Breast epithelium (tissue), 3 donors: Measurements from ENCODE around the gene C11orf54.

Experiments
- POLR2A ChIP-seq: fragments of 450-650 bp; IDR thresholded peaks from one replicate; pipeline ENCODE4 v1.6.1; 2016; ENCODE audit warnings: antibody characterized with exemption, mild to moderate bottlenecking, moderate library complexity
- POLR2AphosphoS5 ChIP-seq, 3 donors: sonication (generic); formaldehyde crosslinking; IDR thresholded peaks; one replicate each; pipeline ENCODE4 v1.6.1; 2017; ENCODE audit warnings: antibody characterized with exemption in 3 of 3
- TF ChIP-seq, protein P1 (sequence below), 3 donors: fragments of 450-650 bp; IDR thresholded peaks; one replicate each; pipeline ENCODE4 v1.5.1; 2016 to 2017; ENCODE audit warnings: antibody characterized with exemption in 3 of 3, mild to moderate bottlenecking in 3 of 3, moderate library complexity in 3 of 3

DNA sequence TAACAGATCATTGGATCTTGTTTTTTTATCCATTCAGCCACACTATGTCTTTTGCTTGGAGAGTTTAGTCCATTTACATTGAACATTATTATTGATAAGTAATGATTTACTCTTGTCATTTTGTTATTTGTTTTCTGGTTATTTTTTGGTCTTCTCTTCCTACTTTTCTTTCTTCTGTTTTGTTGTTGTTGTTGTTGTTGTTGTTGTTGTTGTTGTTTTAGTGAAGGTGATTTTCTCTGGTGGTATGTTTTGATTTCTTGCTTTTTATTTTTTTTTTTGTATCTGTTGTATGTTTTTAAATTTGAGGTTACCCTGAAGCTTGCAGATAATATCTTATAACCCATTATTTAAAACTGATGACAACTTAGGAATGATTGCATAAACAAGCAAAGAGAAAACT, 28.8 kb upstream of the C11orf54 start:
- TF ChIP-seq, protein P1, sequence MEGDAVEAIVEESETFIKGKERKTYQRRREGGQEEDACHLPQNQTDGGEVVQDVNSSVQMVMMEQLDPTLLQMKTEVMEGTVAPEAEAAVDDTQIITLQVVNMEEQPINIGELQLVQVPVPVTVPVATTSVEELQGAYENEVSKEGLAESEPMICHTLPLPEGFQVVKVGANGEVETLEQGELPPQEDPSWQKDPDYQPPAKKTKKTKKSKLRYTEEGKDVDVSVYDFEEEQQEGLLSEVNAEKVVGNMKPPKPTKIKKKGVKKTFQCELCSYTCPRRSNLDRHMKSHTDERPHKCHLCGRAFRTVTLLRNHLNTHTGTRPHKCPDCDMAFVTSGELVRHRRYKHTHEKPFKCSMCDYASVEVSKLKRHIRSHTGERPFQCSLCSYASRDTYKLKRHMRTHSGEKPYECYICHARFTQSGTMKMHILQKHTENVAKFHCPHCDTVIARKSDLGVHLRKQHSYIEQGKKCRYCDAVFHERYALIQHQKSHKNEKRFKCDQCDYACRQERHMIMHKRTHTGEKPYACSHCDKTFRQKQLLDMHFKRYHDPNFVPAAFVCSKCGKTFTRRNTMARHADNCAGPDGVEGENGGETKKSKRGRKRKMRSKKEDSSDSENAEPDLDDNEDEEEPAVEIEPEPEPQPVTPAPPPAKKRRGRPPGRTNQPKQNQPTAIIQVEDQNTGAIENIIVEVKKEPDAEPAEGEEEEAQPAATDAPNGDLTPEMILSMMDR (IDR thresholded peaks at IDR 0.05) = no peak
- TF ChIP-seq POLR2A (no peak), POLR2AphosphoS5 (IDR thresholded peaks at IDR 0.05) (no peak)
